CD14-positive monocyte (primary cell): Measurements from ENCODE around the gene BORCS8. TPM values are rescaled to one million over a fixed set of nuclear protein-coding genes. Genes with fewer than 3 reads are reported as not detected.

Experiments used
- DNase-seq, 3 donors: peaks; one replicate each; pipeline ENCODE4 v3.0.0-alpha.2; 2011 to 2022
- H2AFZ ChIP-seq: 2 replicates; pipeline ENCODE4 v1.6.0; 2012; ENCODE audit warnings: mild to moderate bottlenecking, low read depth, low read length, inconsistent platforms; ENCODE audit not compliant: insufficient read depth, poor library complexity, severe bottlenecking
- H3K27ac ChIP-seq, 2 donors: 1 replicate in 1 of 2; 2 replicates in 1 of 2; pipeline ENCODE4 v1.5.1; 2012 to 2013; ENCODE audit warnings: low read length in 2 of 2, control low read depth in 1 of 2, inconsistent platforms in 1 of 2, low read depth in 1 of 2, mild to moderate bottlenecking in 1 of 2
- H3K27me3 ChIP-seq, 2 donors: one replicate each; pipeline versions ENCODE4 v1.6.0 to v1.6.1; 2011 to 2013; ENCODE audit warnings: low read length in 2 of 2; ENCODE audit not compliant: control insufficient read depth in 2 of 2, insufficient read depth in 2 of 2
- H3K36me3 ChIP-seq, 2 donors: replicated peaks in 1 of 2; 1 replicate in 1 of 2; 2 replicates in 1 of 2; pipeline versions ENCODE4 v1.5.1 to v1.6.1; 2012 to 2013; ENCODE audit warnings: low read length in 2 of 2, control low read depth in 1 of 2, inconsistent platforms in 1 of 2, mild to moderate bottlenecking in 1 of 2; ENCODE audit not compliant: insufficient read depth in 2 of 2, control insufficient read depth in 1 of 2
- H3K4me1 ChIP-seq, 2 donors: 1 replicate in 1 of 2; 2 replicates in 1 of 2; pipeline versions ENCODE4 v1.5.1 to v1.6.1; 2012 to 2013; ENCODE audit warnings: low read length in 2 of 2, control low read depth in 1 of 2, inconsistent platforms in 1 of 2, mild to moderate bottlenecking in 1 of 2, moderate library complexity in 1 of 2; ENCODE audit not compliant: insufficient read depth in 2 of 2, control insufficient read depth in 1 of 2
- H3K4me2 ChIP-seq: replicated peaks from 2 replicates; pipeline ENCODE3; 2012; ENCODE audit warnings: low read length, moderate library complexity, mild to moderate bottlenecking; ENCODE audit not compliant: poor library complexity, severe bottlenecking; ENCODE audit errors: extremely low read depth
- H3K4me3 ChIP-seq, 3 experiments: fragments of 200-600 bp in 1 of 3; sonication (generic) in 1 of 3; replicated peaks in 1 of 3; 1 replicate in 2 of 3; 2 replicates in 1 of 3; pipeline ENCODE4 v1.5.1; 2011 to 2013; ENCODE audit warnings: low read length in 3 of 3, mild to moderate bottlenecking in 3 of 3, control low read depth in 2 of 3, low read depth in 2 of 3, inconsistent platforms in 1 of 3, moderate library complexity in 1 of 3
- H3K79me2 ChIP-seq: 2 replicates; pipeline ENCODE4 v1.6.0; 2012; ENCODE audit warnings: mild to moderate bottlenecking, control low read depth, inconsistent platforms, low read length, moderate library complexity; ENCODE audit not compliant: insufficient read depth
- H3K9ac ChIP-seq: 2 replicates; pipeline ENCODE4 v1.6.0; 2017; ENCODE audit warnings: low read length, mild to moderate bottlenecking; ENCODE audit not compliant: insufficient read depth, poor library complexity, severe bottlenecking
- H3K9me3 ChIP-seq, 2 donors: replicated peaks in 1 of 2; 1 replicate in 1 of 2; 2 replicates in 1 of 2; pipeline versions ENCODE4 v1.5.1 to v1.6.1; 2012 to 2013; ENCODE audit warnings: low read length in 2 of 2, control low read depth in 1 of 2; ENCODE audit not compliant: control insufficient read depth in 1 of 2, insufficient read depth in 1 of 2
- H4K20me1 ChIP-seq: 2 replicates; pipeline ENCODE4 v1.6.0; 2012; ENCODE audit warnings: mild to moderate bottlenecking, low read length, control low read depth, moderate library complexity; ENCODE audit not compliant: insufficient read depth
- H3K27ac Mint-ChIP-seq, 7 donors: one replicate each; pipeline ENCODE4 v1.8.0; 2020; ENCODE audit warnings: mild to moderate bottlenecking in 7 of 7, mixed read lengths in 7 of 7, moderate library complexity in 6 of 7, inconsistent platforms in 2 of 7
- H3K27me3 Mint-ChIP-seq, 3 donors: one replicate each; pipeline ENCODE4 v1.8.0; 2021 to 2022; ENCODE audit warnings: low read depth in 3 of 3, mild to moderate bottlenecking in 3 of 3, mixed read lengths in 3 of 3, moderate library complexity in 3 of 3, inconsistent platforms in 1 of 3
- H3K36me3 Mint-ChIP-seq, 2 donors: one replicate each; pipeline ENCODE4 v1.8.0; 2020; ENCODE audit warnings: mixed read lengths in 2 of 2, inconsistent platforms in 1 of 2, mild to moderate bottlenecking in 1 of 2
- H3K4me1 Mint-ChIP-seq: one replicate; pipeline ENCODE4 v1.8.0; 2020; ENCODE audit warnings: mild to moderate bottlenecking, mixed read lengths
- H3K4me3 Mint-ChIP-seq, 2 donors: one replicate each; pipeline ENCODE4 v1.8.0; 2020; ENCODE audit warnings: mild to moderate bottlenecking in 2 of 2, mixed read lengths in 2 of 2, moderate library complexity in 1 of 2
- H3K9me3 Mint-ChIP-seq, 7 donors: one replicate each; pipeline ENCODE4 v1.8.0; 2020 to 2022; ENCODE audit warnings: mixed read lengths in 7 of 7, mild to moderate bottlenecking in 6 of 7, moderate library complexity in 6 of 7, inconsistent platforms in 2 of 7
- WGBS: methylation state at CpG from one replicate; pipeline ENCODE4 v1.1.5; 2013; ENCODE audit warnings: missing lambda C conversion rate; ENCODE audit not compliant: insufficient coverage; 5-methylcytosine and 5-hydroxymethylcytosine counted together
- intact Hi-C, 2 donors: fragments of 100-400 bp; cut with micrococcal nuclease; formaldehyde crosslinking; loops; one replicate each; pipeline versions ENCODE4 v1.15.0 to v1.15.1; 2023
- polyA plus RNA-seq, 3 donors: library from polyadenylated mRNA; depleted of rRNA in 1 of 3; unstranded in 2 of 3; stranded (reverse) in 1 of 3; fragments of 300-500 nt in 2 of 3; fragments of >200 nt in 1 of 3; fragmentation: Illumina TruSeq in 2 of 3; gene quantifications; 1 replicate in 2 of 3; 2 replicates in 1 of 3; pipeline ENCODE4 v1.2.3, GENCODE V29; 2012 to 2021
- TF ChIP-seq, protein P1 (sequence below): fragments of 200-600 bp; IDR thresholded peaks from one replicate; pipeline ENCODE4 v1.8.0; 2022; ENCODE audit warnings: antibody characterized with exemption, mild to moderate bottlenecking

BORCS8 gene
- polyA plus RNA-seq, 3 donors: 31.6 to 44.1 (median 36.5) TPM

DNA sequence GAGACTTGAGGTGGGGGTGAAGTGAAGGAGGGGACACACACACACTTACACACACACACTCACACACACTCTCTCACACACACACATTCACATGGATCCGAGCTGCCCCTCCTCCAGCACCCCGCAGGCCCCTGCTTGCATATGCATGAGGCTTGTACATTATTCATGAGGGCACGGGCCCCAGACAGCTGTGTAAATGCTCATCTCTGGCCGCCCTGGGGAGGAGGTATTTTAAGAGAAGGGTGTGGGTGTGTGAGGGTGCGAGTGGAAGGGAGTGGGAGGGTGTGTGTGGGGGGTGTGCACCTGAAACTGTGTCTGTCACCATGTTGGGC lies 22.2 kb upstream of the BORCS8 start:
- no peak overlapping the region for H2AFZ ChIP-seq
- H3K36me3 Mint-ChIP-seq: no peaks in the 10 kb centered on the region
- no peaks in the 10 kb centered on the region for H3K79me2 ChIP-seq
- H3K4me3 ChIP-seq: no peak overlapping the region
- peaks cover 2 to 4% of the 10 kb centered on the region in 2 donors for H3K9me3 ChIP-seq
- H3K9ac ChIP-seq: no peak overlapping the region
- H3K4me2 ChIP-seq: no peak overlapping the region
- H3K4me3 Mint-ChIP-seq: peak overlapping the region in 1 of 2 donors; percentile 52
- TF ChIP-seq, protein P1, sequence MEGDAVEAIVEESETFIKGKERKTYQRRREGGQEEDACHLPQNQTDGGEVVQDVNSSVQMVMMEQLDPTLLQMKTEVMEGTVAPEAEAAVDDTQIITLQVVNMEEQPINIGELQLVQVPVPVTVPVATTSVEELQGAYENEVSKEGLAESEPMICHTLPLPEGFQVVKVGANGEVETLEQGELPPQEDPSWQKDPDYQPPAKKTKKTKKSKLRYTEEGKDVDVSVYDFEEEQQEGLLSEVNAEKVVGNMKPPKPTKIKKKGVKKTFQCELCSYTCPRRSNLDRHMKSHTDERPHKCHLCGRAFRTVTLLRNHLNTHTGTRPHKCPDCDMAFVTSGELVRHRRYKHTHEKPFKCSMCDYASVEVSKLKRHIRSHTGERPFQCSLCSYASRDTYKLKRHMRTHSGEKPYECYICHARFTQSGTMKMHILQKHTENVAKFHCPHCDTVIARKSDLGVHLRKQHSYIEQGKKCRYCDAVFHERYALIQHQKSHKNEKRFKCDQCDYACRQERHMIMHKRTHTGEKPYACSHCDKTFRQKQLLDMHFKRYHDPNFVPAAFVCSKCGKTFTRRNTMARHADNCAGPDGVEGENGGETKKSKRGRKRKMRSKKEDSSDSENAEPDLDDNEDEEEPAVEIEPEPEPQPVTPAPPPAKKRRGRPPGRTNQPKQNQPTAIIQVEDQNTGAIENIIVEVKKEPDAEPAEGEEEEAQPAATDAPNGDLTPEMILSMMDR: no peak
- H3K27ac Mint-ChIP-seq: no peak overlapping the region
- H3K9me3 Mint-ChIP-seq: peaks cover 0 to 10% (median 5%) of the 10 kb centered on the region in 7 donors
- no peaks in the 10 kb centered on the region for H3K4me1 Mint-ChIP-seq
- peaks cover 53 to 71% (median 59%) of the 10 kb centered on the region in 3 donors for H3K27me3 Mint-ChIP-seq
- no peaks in the 10 kb centered on the region for H3K36me3 ChIP-seq
- H3K27ac ChIP-seq: no peak overlapping the region
- DNase-seq: no peak
- intact Hi-C loops: no loop called here
- no peaks in the 10 kb centered on the region for H3K4me1 ChIP-seq
- peaks cover 5 to 36% of the 10 kb centered on the region in 2 donors for H3K27me3 ChIP-seq
- no peaks in the 10 kb centered on the region for H4K20me1 ChIP-seq
- 13% methylated on average over 3 of the region's 5 CpGs for WGBS

DNA sequence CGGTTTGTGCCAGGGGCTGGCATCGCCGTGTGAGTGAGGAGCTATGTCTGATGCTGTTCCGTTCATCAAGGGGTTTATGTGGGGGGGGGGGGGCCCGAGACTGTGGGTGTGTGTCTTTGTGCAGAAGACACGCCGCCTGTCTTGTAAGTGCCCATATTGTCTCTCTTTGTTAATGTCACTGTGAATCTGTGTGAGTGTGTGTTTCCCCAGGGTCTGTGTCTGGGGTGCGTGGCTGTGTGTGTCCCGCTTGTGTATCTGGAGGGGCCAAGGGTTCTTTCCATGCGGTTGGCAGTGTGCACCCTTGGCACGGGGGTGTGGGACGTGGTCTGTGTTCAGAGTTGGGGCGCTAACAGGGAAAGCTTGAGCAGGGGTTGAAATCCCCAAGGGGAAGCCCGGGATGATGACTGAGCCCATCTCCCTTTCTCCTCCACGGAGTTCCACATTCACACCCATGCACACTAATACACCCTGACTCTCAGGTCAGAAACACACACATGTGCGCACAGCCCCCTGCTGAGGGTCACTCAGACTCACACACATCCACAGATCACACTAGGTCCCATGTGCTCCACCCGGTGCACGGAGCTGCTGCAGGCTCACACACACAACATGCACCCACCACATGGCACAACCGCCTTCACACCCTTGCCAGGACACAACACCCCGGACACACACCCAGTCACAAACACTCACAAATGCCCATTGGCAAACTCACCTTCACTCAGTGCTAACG lies 21.6 kb upstream of the BORCS8 start:
- 48% methylated on average over 16 of the region's 21 CpGs for WGBS
- Histone ChIP-seq H2AFZ (no peak overlapping the region), H3K4me2 (no peak overlapping the region), H3K4me3 (no peak overlapping the region), H3K27ac (no peak overlapping the region), H3K9me3 (peaks cover 2 to 4% of the 10 kb centered on the region in 2 donors), H3K4me1 (no peaks in the 10 kb centered on the region), H4K20me1 (no peaks in the 10 kb centered on the region), H3K9ac (no peak overlapping the region), H3K79me2 (no peaks in the 10 kb centered on the region), H3K36me3 (no peaks in the 10 kb centered on the region), H3K27me3 (peaks cover 5 to 36% of the 10 kb centered on the region in 2 donors)
- Mint-ChIP-seq H3K4me3 (peak overlapping the region in 1 of 2 donors; percentile 52), H3K4me1 (no peaks in the 10 kb centered on the region), H3K27me3 (peaks cover 52 to 72% (median 59%) of the 10 kb centered on the region in 3 donors), H3K9me3 (peaks cover 0 to 10% (median 5%) of the 10 kb centered on the region in 7 donors), H3K36me3 (no peaks in the 10 kb centered on the region), H3K27ac (no peak overlapping the region)
- no peak for DNase-seq
- intact Hi-C loops: no loop called here
- TF ChIP-seq, protein P1: no peak
